Effector memory CD8-positive, alpha-beta T cell (primary cell): ENCODE measurements around the gene TSEN54.

Experiments used
- ATAC-seq: fragments of 150-1000 bp; cut with Tn5 transposase; replicated peaks from 2 replicates; pipeline ENCODE4 v1.10.0; 2021; ENCODE audit warnings: mild to moderate bottlenecking, moderate library complexity
- DNase-seq, 3 experiments: peaks; one replicate each; pipeline ENCODE4 v3.0.0; 2021
- H3K27ac Mint-ChIP-seq, 2 donors: one replicate each; pipeline ENCODE4 v1.8.0; 2022; ENCODE audit warnings: mild to moderate bottlenecking in 2 of 2, mixed read lengths in 2 of 2, moderate library complexity in 2 of 2
- H3K27me3 Mint-ChIP-seq, 2 donors: one replicate each; pipeline ENCODE4 v1.8.0; 2022; ENCODE audit warnings: mixed read lengths in 2 of 2
- H3K36me3 Mint-ChIP-seq: one replicate; pipeline ENCODE4 v1.8.0; 2022; ENCODE audit warnings: mild to moderate bottlenecking, moderate library complexity, mixed read lengths; ENCODE audit not compliant: insufficient read depth
- H3K4me1 Mint-ChIP-seq, 2 donors: one replicate each; pipeline ENCODE4 v1.8.0; 2022; ENCODE audit warnings: low read depth in 2 of 2, mixed read lengths in 2 of 2
- H3K4me3 Mint-ChIP-seq, 2 donors: one replicate each; pipeline ENCODE4 v1.8.0; 2022; ENCODE audit warnings: mild to moderate bottlenecking in 2 of 2, mixed read lengths in 2 of 2, moderate library complexity in 2 of 2
- H3K9me3 Mint-ChIP-seq, 2 donors: one replicate each; pipeline ENCODE4 v1.8.0; 2022; ENCODE audit warnings: mixed read lengths in 2 of 2

TSEN54 gene

DNA sequence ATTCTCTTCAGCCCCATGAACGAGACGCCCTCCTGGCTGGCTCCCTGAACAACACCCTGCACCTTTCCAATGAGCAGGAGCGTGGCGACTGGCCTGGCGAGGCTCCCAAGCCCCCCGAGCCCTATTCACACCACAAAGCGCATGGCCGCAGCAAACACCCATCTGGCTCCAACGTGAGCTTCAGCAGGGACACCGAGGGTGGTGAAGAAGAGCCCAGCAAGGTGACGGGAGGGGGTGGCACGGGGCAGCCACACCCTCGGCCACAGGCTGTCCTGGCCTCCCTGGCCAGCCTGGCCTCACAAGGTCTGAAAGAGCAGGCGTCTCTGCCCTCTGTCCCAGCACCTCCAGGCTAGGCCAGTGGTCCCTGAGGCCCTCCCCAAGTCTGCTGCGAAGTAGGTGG, 24.6 kb upstream of the TSEN54 start:
- no peak for ATAC-seq
- H3K36me3 Mint-ChIP-seq = peaks cover 6% of the 10 kb centered on the region
- DNase-seq = no peak
- peak overlapping the region in 1 of 2 donors; percentile 32 for H3K27ac Mint-ChIP-seq
- no peaks in the 10 kb centered on the region for H3K27me3 Mint-ChIP-seq
- H3K4me3 Mint-ChIP-seq = no peak overlapping the region
- H3K4me1 Mint-ChIP-seq = peaks cover 12 to 17% of the 10 kb centered on the region in 2 donors
- no peaks in the 10 kb centered on the region for H3K9me3 Mint-ChIP-seq

DNA sequence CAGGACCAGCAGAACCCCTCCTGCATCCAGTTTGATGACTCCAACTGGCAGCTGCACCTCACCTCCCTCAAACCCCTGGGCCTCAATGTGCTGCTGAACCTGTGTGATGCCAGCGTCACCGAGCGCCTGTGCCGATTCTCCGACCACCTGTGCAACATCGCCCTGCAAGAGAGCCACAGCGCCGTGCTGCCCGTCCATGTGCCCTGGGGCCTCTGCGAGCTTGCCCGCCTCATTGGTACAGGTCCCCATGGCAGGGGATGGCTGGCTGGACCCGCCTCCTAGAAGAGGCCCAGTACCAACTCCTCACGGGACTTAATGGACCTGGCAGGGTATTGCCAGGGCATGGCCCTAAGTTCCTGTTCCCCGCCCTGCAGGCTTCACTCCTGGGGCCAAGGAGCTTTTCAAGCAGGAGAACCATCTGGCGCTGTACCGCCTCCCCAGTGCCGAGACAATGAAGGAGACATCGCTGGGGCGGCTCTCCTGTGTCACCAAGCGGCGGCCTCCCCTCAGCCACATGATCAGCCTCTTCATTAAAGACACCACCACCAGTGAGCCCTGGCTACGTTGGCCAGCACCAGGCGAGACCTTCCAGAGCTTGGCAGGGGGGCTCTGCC, 23.7 kb upstream of the TSEN54 start:
- no peak overlapping the region for H3K4me3 Mint-ChIP-seq
- no peaks in the 10 kb centered on the region for H3K9me3 Mint-ChIP-seq
- H3K4me1 Mint-ChIP-seq = peaks cover 2 to 9% of the 10 kb centered on the region in 2 donors
- ATAC-seq (no peak), DNase-seq (no peak)
- no peaks in the 10 kb centered on the region for H3K27me3 Mint-ChIP-seq
- peaks cover 6% of the 10 kb centered on the region for H3K36me3 Mint-ChIP-seq
- H3K27ac Mint-ChIP-seq = peak overlapping the region; percentile 38 to 83

DNA sequence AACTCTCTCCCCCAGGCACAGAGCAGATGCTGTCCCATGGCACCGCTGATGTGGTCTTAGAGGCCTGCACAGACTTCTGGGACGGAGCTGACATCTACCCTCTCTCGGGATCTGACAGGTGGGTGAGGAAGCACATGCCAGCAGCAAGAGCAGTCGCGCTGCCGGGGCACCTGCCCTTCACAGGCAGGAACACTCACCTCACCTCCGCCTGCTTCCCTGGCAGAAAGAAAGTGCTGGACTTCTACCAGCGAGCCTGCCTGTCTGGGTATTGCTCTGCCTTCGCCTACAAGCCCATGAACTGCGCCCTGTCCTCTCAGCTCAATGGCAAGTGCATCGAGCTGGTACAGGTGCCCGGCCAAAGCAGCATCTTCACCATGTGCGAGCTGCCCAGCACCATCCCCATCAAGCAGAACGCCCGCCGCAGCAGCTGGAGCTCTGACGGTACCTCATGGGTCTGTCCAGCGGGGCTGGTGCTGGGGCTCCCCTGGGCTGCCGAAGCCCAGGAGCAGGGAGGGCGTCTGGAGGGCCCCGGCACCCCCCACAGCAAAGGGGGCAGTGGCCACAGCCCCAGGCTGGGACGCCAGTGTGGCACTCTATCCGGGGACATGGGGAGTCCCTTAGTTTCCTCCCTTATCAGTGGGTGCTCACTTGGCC, 22.7 kb upstream of the TSEN54 start:
- ATAC-seq (no peak), DNase-seq (no peak)
- Mint-ChIP-seq H3K4me3 (no peak overlapping the region), H3K27me3 (no peaks in the 10 kb centered on the region), H3K36me3 (peaks cover 6% of the 10 kb centered on the region), H3K27ac (no peak overlapping the region), H3K4me1 (peaks cover 0 to 4% of the 10 kb centered on the region in 2 donors), H3K9me3 (no peaks in the 10 kb centered on the region)

DNA sequence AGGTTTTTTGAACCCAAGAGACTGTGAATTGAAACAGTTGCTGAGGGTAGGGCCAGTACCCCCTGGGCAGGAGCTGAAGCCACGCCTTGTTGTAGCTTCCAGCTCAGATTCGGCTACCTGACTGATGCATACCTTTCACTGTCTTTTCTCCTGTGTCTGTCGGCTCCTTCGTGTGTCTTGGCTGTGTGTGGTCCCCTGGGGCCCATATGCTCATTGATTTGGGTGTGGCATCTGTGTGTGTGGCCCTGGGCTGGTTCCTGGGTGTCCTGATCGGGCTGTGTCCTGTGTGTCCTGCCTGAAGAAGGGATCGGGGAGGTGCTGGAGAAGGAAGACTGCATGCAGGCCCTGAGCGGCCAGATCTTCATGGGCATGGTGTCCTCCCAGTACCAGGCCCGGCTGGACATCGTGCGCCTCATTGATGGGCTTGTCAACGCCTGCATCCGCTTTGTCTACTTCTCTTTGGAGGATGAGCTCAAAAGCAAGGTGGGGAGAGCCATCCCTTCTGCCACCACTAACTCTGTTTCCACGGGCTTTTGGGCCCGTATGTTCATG, 21.9 kb upstream of the TSEN54 start:
- Mint-ChIP-seq H3K4me3 (no peak overlapping the region), H3K27me3 (no peaks in the 10 kb centered on the region), H3K4me1 (peaks cover 0 to 2% of the 10 kb centered on the region in 2 donors), H3K9me3 (no peaks in the 10 kb centered on the region), H3K27ac (peak overlapping the region in 1 of 2 donors; percentile 59), H3K36me3 (peaks cover 6% of the 10 kb centered on the region)
- ATAC-seq = no peak
- no peak for DNase-seq

DNA sequence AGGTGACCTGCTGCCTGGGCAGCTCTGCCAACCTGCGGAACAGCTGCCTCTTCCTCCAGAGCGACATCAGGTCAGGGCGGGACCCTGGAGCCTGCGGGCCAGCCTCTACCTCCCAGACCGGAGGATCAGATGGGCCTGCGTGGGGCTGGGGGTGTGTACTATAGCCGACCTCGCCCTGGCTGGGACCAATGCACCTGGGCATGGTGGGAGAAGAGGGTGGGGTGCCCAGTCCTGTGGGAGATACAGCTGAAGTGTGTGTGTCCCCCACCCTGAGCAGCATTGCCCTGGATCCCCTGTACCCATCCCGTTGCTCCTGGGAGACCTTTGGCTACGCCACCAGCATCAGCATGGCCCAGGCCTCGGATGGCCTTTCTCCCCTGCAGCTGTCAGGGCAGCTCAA, 20.3 kb upstream of the TSEN54 start:
- H3K4me1 Mint-ChIP-seq = peaks cover 0 to 2% of the 10 kb centered on the region in 2 donors
- ATAC-seq (no peak), DNase-seq (no peak)
- no peaks in the 10 kb centered on the region for H3K27me3 Mint-ChIP-seq
- no peak overlapping the region for H3K4me3 Mint-ChIP-seq
- H3K27ac Mint-ChIP-seq = no peak overlapping the region
- H3K9me3 Mint-ChIP-seq = no peaks in the 10 kb centered on the region
- peaks cover 6% of the 10 kb centered on the region for H3K36me3 Mint-ChIP-seq

DNA sequence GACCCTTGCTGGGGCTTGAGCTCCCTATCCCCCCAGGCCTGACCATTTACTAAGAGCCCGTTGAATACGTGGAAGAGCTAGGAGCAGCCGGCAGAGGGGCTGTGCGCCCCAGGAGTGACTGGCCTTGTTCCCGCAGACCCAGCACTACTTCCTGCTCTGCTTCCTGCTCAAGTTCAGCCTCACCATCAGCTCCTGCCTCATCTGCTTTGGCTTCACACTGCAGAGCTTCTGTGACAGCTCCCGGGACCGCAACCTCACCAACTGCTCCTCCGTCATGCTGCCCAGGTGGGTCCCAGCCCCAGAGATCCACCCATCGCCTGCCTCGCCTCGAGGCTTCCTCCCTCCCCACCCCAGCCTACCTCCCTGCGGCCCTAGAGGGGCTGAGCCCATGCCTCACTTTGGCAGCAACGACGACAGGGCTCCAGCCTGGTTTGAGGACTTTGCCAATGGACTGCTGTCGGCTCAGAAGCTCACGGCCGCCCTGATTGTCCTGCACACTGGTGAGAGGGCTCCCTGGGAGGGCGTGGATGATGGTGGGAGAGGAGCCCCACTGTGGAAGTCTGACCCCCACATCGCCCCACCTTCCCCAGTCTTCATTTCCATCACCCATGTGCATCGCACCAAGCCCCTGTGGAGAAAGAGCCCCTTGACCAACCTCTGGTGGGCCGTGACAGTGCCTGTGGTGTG, 18.1 kb upstream of the TSEN54 start:
- ATAC-seq (no peak), DNase-seq (no peak)
- H3K27me3 Mint-ChIP-seq = no peaks in the 10 kb centered on the region
- H3K4me1 Mint-ChIP-seq = peaks cover 0 to 2% of the 10 kb centered on the region in 2 donors
- H3K27ac Mint-ChIP-seq = no peak overlapping the region
- no peaks in the 10 kb centered on the region for H3K9me3 Mint-ChIP-seq
- no peak overlapping the region for H3K4me3 Mint-ChIP-seq
- peaks cover 6% of the 10 kb centered on the region for H3K36me3 Mint-ChIP-seq

DNA sequence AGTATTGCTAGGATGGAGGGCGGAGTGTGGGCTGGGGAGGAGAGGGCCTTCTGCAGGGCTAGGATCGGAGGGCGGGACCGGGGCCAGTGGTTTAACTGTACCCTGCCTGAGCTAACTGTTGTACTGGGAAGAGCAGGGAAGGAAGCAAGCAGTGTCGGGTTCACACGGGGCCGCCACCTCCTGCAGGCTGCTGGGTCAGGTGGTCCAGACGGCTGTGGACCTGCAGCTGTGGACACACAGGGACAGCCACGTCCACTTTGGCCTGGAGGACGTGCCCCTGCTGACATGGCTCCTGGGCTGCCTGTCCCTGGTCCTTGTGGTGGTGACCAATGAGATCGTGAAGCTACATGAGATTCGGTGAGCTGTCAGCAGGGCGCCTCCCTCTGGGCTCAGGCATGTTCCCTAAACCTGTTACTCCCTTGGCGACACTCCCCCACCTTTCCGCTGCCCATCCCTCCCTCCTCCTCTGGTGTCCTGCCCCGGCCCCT, 17.6 kb upstream of the TSEN54 start:
- no peak overlapping the region for H3K27ac Mint-ChIP-seq
- ATAC-seq = no peak
- no peak overlapping the region for H3K4me3 Mint-ChIP-seq
- H3K27me3 Mint-ChIP-seq = no peaks in the 10 kb centered on the region
- no peak for DNase-seq
- H3K36me3 Mint-ChIP-seq = peaks cover 6% of the 10 kb centered on the region
- H3K9me3 Mint-ChIP-seq = no peaks in the 10 kb centered on the region
- peaks cover 0 to 2% of the 10 kb centered on the region in 2 donors for H3K4me1 Mint-ChIP-seq

DNA sequence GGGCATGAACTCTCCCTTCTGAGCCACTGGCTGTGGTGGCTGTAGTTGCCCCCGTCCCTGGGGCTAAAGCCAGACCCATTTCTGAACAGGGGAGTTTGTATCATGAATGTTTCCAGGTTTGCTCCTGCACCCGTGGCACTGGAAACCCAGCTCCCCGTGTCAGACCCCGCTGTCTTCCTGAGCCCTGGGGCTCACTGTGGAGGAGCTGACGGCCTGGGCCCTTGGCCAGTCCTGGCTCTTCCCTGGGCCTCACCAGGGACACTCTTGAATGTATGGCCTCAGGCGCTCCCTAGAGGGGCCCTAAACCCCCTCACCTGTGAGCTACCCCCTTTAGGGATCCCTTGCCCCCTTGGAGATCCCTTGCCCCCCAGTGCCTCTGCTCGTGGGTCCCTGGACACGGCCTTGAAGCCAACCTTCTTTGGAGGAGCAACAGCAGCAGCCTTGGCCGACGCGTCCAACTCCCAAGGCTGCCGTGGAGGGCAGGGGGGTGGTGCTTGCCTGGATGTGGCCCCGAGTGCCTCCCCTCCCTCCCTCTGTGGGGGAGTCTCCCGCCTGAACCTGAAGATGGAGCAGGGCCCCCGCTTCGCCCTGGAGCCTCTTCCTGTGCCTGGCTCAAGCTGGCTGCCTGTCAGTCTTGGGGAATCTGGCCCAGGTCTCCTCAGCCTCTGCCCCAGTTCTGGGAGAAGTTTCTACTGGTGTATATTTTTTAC, 16.9 kb upstream of the TSEN54 start:
- H3K36me3 Mint-ChIP-seq = peaks cover 6% of the 10 kb centered on the region
- peaks cover 4 to 5% of the 10 kb centered on the region in 2 donors for H3K4me1 Mint-ChIP-seq
- no peak overlapping the region for H3K4me3 Mint-ChIP-seq
- H3K27ac Mint-ChIP-seq = peak overlapping the region in 1 of 2 donors; percentile 29
- no peaks in the 10 kb centered on the region for H3K27me3 Mint-ChIP-seq
- no peak for ATAC-seq
- no peaks in the 10 kb centered on the region for H3K9me3 Mint-ChIP-seq
- DNase-seq = no peak

DNA sequence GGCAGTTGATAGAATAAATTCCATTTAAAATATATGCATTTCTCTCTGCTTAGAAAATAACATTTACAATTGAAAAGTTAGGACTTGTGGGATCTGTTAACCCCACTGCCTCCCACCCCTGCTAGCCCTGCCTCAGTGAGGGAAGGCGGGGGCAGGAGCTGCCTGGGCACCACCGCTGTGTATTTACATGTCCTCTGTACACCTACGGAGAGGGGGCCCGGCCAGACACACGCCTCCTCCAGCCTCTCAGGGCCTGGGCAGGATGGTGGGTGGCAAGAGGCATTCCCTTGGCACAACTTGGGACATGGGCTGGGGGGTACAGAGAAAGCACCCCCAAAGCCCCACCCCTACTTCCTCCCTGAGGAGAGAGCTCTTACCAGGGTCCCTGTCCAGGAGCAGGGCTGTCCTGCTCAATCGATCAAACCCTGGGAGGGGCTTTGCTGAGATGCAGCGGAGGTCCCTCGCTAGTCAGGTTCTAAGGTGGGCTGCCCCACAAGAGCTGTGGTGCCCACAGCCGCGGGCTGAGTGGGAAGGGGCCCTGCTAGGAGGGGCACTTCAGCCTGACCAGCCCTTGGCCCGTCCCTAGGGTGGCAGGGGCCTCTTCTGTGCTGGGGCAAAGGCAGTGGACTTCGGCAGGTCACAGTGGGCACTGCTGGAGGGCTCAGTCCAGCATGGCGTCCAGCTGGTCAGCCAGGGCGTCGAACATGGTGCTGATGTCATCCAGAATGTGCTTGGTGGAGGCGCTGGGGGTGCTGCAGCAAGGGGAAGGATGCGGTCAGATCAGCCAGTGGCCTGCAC, 15.7 kb upstream of the TSEN54 start:
- Mint-ChIP-seq H3K36me3 (peaks cover 3% of the 10 kb centered on the region), H3K27ac (peak overlapping the region in 1 of 2 donors; percentile 46), H3K4me1 (peaks cover 5% of the 10 kb centered on the region in 2 donors), H3K4me3 (no peak overlapping the region), H3K9me3 (no peaks in the 10 kb centered on the region), H3K27me3 (no peaks in the 10 kb centered on the region)
- ATAC-seq (no peak), DNase-seq (no peak)

DNA sequence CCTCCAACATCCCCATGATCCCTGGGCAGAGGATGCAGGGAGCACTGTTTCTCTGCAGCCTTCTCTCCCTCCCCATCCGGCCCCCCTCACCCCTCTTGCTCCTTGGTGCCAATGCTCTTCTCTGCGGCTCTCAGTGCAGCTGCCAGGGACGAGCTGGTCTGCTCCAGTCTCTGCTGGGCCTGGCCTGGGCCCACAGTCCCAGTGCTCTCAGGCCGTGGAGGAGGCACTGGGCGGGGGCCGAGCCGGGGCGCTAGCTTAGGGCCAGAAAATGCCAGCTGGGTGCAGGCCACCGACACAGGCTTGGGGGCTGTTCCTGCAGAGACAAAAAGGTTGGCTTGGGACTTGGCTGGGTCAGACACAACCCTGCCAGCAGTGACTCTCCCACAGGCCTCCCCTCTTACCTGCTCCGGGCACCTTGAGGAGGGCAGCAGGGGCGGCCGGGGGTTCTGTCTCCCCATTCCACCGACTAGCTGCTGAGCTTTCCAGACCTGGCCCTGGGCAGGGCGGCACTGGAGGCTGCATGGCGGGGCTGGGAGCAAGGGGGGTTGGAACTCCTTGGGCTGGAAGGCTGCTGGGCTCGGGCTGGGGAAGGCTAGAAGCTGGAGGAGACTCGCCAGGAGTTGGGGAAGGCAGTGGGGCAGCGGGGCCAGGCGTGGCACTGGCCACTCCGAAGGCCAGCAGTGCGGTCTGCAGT, 14.8 kb upstream of the TSEN54 start:
- Mint-ChIP-seq H3K27ac (peak overlapping the region; percentile 15 to 46), H3K9me3 (no peaks in the 10 kb centered on the region), H3K36me3 (peaks cover 3% of the 10 kb centered on the region), H3K27me3 (no peaks in the 10 kb centered on the region), H3K4me1 (peaks cover 5% of the 10 kb centered on the region in 2 donors), H3K4me3 (no peak overlapping the region)
- ATAC-seq = no peak
- no peak for DNase-seq

DNA sequence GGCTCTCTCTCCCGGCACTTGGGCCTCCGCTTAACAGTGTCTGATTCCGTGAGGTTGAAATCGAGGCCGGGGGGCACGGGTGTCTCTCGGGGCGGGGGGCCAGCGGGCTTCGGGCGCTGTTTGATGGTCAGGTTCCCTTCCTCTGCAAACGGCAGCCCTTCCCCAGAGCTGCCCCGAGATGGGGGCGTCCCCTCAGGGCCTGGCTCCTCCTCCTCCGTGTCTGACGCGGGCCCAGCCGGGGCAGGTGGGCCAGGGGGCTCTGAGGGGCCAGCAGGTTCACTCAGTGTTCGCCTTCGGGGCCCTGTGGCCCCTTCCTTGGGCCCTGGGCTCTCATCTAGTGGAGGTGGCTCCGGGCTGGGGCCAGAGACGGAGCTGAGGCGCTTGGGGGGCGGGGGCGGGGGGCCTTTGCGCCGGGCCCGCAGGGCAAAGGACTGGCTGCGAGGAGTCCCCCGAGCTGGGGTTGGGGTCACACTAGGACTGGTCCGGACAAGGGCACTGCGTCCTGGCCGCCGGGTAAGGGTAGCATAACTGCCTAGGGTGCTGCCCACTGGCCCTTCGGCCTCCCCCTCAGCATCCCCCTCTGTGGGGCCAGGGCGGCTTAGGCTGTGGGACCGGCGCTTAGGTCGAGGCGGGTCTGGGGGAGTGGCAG, 14.1 kb upstream of the TSEN54 start:
- no peaks in the 10 kb centered on the region for H3K27me3 Mint-ChIP-seq
- H3K36me3 Mint-ChIP-seq = peaks cover 3% of the 10 kb centered on the region
- H3K4me3 Mint-ChIP-seq = no peak overlapping the region
- H3K9me3 Mint-ChIP-seq = no peaks in the 10 kb centered on the region
- DNase-seq (no peak), ATAC-seq (no peak)
- no peak overlapping the region for H3K27ac Mint-ChIP-seq
- peaks cover 5% of the 10 kb centered on the region in 2 donors for H3K4me1 Mint-ChIP-seq
